H1 (cell line): ENCODE data around the gene GBX1. TPM values are rescaled to one million over a fixed set of nuclear protein-coding genes. Genes with fewer than 3 reads are reported as not detected.

ENCODE experiments used
- ASH2L ChIP-seq: fragments of 200-600, 300-600 bp; sonication (generic); IDR thresholded peaks from one replicate; pipeline ENCODE4 v1.7.1; 2017; ENCODE audit warnings: low read length
- CBX8 ChIP-seq: fragments of 300-800, 300-1000 bp; sonication (generic); IDR thresholded peaks from 2 replicates; pipeline ENCODE4 v1.7.1; 2016; ENCODE audit warnings: low read depth, low read length, borderline replicate concordance
- CHD7 ChIP-seq: fragments of 300-600 bp; sonication (generic); IDR thresholded peaks from 2 replicates; pipeline ENCODE4 v1.7.1; 2012; ENCODE audit warnings: low read length, moderate library complexity, mild to moderate bottlenecking, inconsistent platforms; ENCODE audit not compliant: insufficient replicate concordance
- CTCF ChIP-seq, 3 experiments: IDR thresholded peaks; 1 replicate in 2 of 3; 2 replicates in 1 of 3; pipeline versions ENCODE4 v1.5.1 to v1.6.1; 2011; ENCODE audit warnings: low read length in 3 of 3, mild to moderate bottlenecking in 3 of 3, inconsistent platforms in 2 of 3, low read depth in 1 of 3, moderate library complexity in 1 of 3; ENCODE audit not compliant: insufficient read depth in 1 of 3; ENCODE audit errors: control extremely low read depth in 1 of 3
- HDAC2 ChIP-seq, 2 experiments: fragments of 300-600 bp in 1 of 2; sonication (generic) in 1 of 2; IDR thresholded peaks; 2 replicates each; pipeline ENCODE4 v1.6.1; 2011 to 2012; ENCODE audit warnings: low read depth in 2 of 2, low read length in 2 of 2, mild to moderate bottlenecking in 2 of 2, moderate library complexity in 2 of 2, borderline replicate concordance in 1 of 2, inconsistent platforms in 1 of 2
- KDM5A ChIP-seq: fragments of 200-600 bp; IDR thresholded peaks from 2 replicates; pipeline ENCODE4 v1.7.1; 2012; ENCODE audit warnings: mild to moderate bottlenecking, low read length, inconsistent platforms, mixed read lengths
- SP1 ChIP-seq: IDR thresholded peaks from 2 replicates; pipeline ENCODE4 v1.6.1; 2011; ENCODE audit warnings: low read depth, low read length
- polyA plus RNA-seq, 7 experiments: library from polyadenylated mRNA; depleted of rRNA in 3 of 7; stranded (reverse) in 5 of 7; unstranded in 2 of 7; fragments of >200 nt in 5 of 7; fragments of 200-250 nt in 2 of 7; gene quantifications; 1 replicate in 5 of 7; 2 replicates in 1 of 7; 4 replicates in 1 of 7; pipeline versions ENCODE4 v1.2.1 to v1.2.3, GENCODE V29; 2011 to 2013; ENCODE audit warnings: missing spikeins in 2 of 7, mixed read lengths in 2 of 7
- total RNA-seq: library from RNA; stranded (reverse); fragmentation: NEBNext Ultra II Directional; extraction: Animal tissue kit (Norgen Biotek cat#: 25700); gene quantifications from 2 replicates; pipeline ENCODE4 v1.2.1, GENCODE V29; 2021

Gene GBX1
- total and polyA plus RNA-seq, 2 of the 8 experiments (the other 6 are each of a cell fraction or from before 2014, with no cell fraction given), result not detected

- TF ChIP-seq CTCF (IDR thresholded peaks at IDR 0.05; ENCODE audit: control extremely low read depth in 1 of 3, insufficient read depth in 1 of 3, low read depth in 1 of 3, low read length in 3 of 3), result peak in 1 of 3 experiments; percentile 27; a peak in 2 of 4 replicates
- TF ChIP-seq SP1, result no peak
- no peak for TF ChIP-seq CHD7
- no peak for TF ChIP-seq KDM5A
- TF ChIP-seq HDAC2 (IDR thresholded peaks at IDR 0.05; ENCODE audit: borderline replicate concordance in 1 of 2, low read depth in 2 of 2, low read length in 2 of 2), result no peak
- no peak for TF ChIP-seq ASH2L
- no peak for TF ChIP-seq CBX8
Observed at GRCh38 chr7:151138153-151138851, 29.2 kb downstream of the GBX1 start (continued).
